ENCODE measurements around the gene CSK.

CSK gene

DNA sequence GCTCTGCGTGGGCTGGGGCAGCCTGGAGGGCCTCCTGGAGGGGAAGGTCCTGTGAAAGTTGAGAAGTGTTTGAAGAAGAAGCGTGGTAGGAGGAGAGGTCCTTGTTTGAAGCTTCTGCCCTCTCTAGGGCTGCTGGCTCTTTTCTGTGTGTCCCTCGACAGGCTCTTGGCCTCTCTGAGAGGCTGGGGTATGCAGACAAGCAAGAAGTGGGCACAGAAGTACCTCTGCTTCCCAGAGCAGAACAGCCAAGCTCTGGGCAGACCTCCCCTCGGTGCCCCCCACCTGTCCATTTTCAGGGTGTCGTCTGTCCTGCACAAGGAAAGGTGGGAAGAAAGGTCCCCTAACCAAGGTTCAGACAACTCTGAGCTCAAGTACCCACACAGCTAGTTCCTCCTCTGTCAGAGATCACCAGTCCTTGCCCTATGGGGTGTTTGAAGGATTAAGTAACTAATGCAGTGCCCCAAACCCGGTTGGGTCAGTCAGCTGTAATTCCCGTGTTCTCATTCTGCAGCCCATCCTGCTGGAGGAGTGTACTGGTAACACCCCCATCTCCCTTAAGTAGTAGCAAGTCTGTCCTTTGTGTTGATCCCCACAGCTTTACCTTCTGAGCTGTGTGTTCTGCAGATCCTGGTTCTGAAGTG lies 6.3 kb downstream of the CSK start:
- DNase-seq: no peak

GRCh38 chr15:74788683-74789151 lies 6.8 kb downstream of the CSK start:
- DNase-seq: no peak

DNA sequence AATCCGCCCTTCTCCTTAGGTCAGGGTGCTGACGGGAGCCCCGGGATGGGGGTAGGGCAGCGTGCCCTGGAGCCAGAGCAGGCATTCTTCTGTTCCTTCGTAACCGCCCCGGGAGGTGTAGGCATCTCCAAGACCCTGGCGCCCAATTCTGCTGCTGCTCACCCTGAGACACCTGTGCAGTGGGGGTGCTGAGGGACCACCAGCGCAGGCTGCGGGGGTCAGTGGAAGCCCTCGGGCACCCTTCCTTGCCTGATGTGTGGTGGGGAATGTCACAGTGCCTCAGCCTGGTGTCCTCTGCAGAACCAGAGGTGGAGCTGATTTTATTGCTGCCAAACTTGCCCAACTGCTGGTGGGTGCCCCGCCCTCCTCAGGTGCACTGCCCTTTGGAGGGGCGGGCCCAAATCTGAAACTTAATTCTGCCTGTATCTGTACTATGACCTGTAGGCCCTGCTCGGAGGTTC lies 7.3 kb downstream of the CSK start:
- DNase-seq: no peak

DNA sequence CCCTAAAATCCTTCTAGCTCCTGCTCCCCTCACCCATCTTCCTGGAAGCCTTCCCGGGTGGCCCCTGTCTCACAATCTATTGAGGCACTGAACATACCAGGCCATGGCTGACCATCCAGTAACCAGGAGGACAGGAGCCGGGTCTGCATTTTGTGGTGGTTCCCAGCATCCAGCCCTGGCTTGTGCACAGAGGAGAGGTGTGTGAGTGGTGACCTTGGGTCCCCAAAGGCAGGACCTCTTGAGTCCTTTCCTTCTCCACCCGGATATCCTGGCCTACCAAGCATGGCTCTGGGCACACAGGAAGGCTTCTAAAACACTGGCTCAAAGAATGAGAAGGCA lies 7.8 kb downstream of the CSK start:
- DNase-seq: no peak

- DNase-seq: no peak
These were observed 8.4 kb downstream of the CSK start for GRCh38 chr15:74790080-74790916.

DNA sequence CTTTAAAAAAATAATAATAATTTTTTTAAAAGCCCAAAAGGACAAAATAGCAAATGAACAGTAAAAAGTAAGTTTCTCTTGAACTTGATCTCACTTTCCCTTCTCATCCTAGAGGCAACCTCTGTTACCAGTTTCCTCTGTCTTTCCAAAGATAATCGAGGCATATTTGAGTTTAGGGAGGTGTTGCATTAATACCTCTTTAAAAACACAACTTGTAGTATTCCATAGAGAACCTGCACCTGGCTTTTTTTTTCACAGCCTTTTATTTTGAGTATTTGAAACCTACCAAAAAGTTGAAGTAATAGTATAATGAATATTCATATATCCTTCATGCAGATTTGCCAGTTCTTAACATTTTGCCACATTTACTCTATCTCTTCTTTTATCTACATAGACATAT lies 9.1 kb downstream of the CSK start:
- DNase-seq: no peak

GRCh38 chr15:74791667-74792066 lies 9.8 kb downstream of the CSK start:
- DNase-seq: no peak

GRCh38 chr15:74792227-74793016 lies 10.5 kb downstream of the CSK start:
- no peak for DNase-seq

DNA sequence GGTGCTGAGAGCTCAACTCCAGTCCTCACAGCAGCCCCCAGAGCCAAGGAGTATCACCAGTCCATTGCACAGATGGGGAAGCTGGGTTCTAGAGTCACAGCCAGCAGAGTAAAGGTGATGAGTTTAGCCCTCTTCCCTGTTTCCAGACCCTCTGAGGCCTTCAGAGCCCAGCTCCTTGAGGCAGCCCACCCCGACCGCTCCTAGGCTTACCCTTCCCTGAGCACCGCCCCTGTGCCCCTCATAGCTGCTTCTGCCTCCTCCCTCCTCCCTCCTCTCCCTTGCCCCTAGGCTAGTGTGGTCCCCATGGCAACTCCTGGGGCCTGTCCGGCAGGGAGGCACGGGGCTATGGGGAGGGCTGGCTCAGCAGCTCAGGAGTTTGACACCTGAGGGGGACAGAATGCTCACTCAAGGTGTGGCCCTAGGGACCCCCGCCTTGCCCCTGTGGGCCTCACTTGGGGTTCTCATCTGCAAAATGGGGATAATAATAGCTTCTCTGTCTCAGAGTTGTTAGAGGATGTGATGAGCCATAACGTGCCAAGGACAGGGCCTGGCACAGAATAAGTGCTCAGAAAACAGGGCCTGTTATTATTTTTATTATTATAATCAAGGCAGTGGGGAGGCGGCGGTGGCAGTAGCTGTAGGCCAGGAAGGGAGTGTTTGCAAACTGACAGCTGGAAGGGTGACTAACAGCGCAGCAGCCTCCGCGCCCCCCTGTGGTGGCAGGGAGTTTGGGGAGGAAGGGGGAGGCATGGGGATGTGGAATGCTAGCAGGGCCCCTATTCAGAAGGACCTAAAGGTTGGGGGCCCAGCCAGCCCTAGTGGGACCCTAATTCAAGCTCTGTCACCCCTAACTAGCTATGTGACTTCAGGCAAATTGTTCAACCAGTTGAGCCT lies 11.5 kb downstream of the CSK start:
- DNase-seq: peak; percentile 73 to 75

- DNase-seq: no peak
These were observed 12.5 kb downstream of the CSK start for GRCh38 chr15:74794248-74794969.

DNA sequence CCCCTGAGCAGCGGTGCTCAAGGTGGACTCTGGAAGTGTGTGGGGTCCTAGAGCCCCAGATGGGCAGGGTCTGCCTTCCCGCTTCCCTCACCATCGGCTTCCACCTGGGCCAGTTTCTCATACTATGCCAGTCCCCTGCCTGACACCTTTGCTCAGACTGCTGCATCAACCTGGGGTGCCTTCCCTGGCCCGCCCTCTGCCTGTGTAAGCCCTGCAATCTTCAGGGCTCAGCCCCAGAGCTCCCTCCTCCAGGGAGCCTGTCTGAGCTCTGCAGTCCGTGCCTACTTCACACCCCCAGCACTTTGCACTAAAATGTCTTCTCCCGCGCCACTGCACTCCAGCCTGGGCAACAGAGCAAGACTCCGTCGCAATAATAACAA lies 13.1 kb downstream of the CSK start:
- no peak for DNase-seq

DNA sequence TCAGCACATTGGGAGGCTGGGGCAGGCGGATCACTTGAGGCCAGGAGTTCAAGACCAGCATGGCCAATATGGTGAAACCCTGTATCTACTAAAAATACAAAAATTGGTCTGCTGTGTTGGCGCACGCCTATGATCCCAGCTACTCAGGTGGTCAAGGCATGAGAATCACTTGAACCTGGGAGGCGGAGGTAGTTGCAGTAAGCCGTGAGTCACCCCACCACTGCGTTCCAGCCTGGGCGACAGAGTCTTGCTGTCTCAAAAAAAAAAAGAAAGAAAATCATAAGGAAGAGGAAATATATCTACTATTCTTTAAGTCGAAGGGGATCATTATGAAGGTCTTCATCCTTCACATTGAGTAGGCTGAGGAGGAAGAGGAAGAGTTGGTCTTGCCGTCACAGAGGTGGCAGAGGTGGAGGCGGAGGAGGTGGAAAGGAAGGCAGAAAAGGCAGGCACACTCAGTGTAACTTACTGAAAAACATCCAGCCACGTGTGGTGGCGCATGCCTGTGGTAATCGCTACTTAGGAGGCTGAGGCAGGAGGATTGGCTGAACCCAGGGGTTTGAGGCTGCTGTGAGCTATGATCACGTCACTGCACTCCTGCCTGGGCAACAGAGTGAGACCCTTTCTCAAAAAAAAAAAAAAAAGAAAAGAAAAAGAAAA lies 14.2 kb downstream of the CSK start:
- DNase-seq: peak in 1 of 2 experiments; percentile 40

- DNase-seq: no peak
These were observed 16.7 kb downstream of the CSK start for GRCh38 chr15:74798388-74799254.

DNA sequence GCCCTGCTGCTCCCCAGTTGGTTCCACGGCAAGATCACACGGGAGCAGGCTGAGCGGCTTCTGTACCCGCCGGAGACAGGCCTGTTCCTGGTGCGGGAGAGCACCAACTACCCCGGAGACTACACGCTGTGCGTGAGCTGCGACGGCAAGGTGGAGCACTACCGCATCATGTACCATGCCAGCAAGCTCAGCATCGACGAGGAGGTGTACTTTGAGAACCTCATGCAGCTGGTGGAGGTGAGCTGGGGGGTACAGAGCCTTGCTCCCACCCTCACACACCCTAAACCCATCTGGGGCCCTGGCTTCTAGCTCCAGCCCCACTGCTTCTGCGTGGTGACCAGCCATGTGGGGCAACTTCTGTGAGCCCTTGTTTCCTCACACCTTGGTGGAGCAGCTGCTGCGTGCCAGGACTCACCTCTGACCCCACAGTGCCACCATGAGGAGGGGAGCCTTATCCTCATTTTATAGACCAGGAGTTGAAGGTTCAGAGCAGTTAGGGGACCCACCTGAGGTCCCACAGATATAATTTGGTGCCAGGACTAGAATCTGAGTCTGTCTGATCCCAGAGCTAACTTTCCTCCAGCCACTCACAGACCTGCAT lies 17.5 kb downstream of the CSK start:
- DNase-seq: no peak

DNA sequence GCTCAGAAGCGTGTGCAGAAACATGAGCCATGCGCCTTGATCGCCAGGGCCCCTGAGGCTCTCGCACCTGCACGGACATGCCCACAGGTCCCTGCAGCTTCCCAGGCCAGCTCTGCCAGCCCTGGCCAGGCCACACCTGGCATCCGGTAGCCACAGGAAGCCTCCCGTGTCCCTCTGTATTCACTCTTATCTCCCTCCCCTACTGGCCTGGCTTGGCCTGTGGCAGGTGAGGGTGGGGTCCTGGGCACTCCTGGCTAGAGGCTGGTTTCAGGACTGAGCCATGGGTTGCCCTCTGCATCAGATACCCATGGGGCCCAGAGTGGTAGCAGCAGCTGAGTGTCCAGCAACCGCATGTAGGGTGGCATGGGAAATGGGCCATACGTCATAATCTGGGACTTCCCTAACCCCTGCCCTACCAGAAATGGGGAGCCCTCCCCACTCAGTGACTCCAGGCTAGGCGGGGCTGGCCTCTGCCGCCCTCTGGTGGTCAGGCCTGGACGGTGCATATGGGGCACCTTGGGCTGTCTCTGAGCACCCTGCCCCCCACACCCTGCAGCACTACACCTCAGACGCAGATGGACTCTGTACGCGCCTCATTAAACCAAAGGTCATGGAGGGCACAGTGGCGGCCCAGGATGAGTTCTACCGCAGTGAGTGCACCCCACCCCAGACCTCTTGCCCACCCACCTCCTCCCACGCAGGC lies 18.1 kb downstream of the CSK start:
- peak; percentile 84 to 85 for DNase-seq

DNA sequence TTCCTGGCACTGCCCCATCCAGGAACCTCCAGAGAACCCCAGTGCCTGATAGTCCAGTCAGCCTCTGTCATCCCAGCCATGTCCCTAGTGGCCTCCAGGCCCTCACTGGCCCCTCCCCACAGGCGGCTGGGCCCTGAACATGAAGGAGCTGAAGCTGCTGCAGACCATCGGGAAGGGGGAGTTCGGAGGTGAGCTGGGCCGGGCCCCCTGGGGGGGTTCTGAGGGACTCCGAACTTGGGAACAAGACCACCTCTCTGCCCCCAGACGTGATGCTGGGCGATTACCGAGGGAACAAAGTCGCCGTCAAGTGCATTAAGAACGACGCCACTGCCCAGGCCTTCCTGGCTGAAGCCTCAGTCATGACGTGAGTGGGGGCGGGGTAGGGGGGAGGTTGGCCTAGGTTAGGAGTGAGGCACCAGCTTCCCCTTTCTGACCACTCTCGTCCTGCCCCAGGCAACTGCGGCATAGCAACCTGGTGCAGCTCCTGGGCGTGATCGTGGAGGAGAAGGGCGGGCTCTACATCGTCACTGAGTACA lies 18.7 kb downstream of the CSK start:
- DNase-seq: no peak

DNA sequence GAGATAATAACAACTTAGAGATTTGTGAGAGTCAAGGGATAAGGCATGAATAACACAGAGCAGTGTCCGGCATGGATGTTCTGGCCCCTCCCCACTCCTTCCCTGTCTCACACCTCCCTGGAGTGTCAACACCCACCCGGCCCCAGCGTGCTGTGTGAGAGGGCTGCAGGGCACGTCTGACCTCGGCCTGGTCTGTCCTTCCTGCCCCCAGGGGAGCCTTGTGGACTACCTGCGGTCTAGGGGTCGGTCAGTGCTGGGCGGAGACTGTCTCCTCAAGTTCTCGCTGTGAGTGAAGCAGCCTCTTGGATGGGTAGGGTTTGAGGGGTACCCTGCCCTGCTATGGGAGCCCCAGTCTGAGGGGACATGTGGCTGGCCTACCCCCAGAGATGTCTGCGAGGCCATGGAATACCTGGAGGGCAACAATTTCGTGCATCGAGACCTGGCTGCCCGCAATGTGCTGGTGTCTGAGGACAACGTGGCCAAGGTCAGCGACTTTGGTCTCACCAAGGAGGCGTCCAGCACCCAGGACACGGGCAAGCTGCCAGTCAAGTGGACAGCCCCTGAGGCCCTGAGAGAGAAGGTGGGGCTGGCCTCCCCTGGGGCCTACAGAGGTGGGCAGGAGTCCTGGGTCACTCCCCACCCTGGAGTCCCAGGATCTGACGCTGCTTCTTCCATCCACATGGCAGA lies 19.6 kb downstream of the CSK start:
- no peak for DNase-seq

GRCh38 chr15:74802290-74802689 lies 20.4 kb downstream of the CSK start:
- no peak for DNase-seq
